ENCODE results near the gene P4HB.

DNA sequence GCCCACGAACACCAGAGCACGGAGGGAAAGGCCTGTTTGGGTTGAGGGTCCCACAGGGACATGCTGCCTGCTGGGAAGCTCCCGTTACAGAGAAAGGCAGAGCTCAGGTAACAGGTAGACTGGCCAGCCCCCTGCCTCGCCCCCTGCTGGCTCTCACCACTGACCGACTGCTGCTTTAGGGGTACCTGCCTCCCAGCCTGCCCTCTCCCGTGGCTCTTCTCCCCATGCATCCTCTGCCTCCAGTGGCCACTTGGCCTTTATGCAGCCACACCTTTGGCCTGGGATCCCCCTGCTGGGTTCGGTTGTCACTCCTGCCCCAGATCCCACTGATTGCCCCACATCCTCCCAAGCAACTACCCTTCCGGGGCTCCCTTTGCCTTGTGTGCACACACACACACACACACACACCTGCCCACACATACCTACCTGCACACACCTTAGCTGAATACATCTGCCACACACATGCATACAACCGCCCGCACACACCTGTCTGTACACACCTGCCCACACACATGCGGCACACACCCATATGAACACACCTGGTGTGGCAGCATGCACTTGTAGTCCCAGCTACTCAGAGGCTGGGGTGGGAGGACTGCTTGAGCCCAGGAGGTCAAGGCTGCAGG lies 34.4 kb downstream of the P4HB start:
- TF ChIP-seq, protein P1, sequence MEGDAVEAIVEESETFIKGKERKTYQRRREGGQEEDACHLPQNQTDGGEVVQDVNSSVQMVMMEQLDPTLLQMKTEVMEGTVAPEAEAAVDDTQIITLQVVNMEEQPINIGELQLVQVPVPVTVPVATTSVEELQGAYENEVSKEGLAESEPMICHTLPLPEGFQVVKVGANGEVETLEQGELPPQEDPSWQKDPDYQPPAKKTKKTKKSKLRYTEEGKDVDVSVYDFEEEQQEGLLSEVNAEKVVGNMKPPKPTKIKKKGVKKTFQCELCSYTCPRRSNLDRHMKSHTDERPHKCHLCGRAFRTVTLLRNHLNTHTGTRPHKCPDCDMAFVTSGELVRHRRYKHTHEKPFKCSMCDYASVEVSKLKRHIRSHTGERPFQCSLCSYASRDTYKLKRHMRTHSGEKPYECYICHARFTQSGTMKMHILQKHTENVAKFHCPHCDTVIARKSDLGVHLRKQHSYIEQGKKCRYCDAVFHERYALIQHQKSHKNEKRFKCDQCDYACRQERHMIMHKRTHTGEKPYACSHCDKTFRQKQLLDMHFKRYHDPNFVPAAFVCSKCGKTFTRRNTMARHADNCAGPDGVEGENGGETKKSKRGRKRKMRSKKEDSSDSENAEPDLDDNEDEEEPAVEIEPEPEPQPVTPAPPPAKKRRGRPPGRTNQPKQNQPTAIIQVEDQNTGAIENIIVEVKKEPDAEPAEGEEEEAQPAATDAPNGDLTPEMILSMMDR (IDR thresholded peaks at IDR 0.05): no peak
- no peak for TF ChIP-seq POLR2A (IDR thresholded peaks at IDR 0.05)
